SW 1271 (cell line): Measurements from ENCODE around the gene TAF11L11.
"Not testable (repeated sequence)": the region's sequence is repeated elsewhere in the genome, so short reads cannot be mapped to it uniquely, and the experiment has no call there.

Experiments used
- DNase-seq, 2 experiments: peaks; one replicate each; lab custom pipeline; 2025; lab: John Stamatoyannopoulos, UW

The TAF11L11 gene

GRCh38 chr5:17603880-17604279, at the start of gene TAF11L11:
TAF11L11 (plus strand) TSS chr5:17604183.
- not testable (repeated sequence) for DNase-seq

GRCh38 chr5:17585658-17586057, 18.3 kb upstream of the TAF11L11 start, which contains the start of gene TAF11L7:
TAF11L7 (minus strand) TSS chr5:17585758.
- DNase-seq: not testable (repeated sequence)

- DNase-seq: not testable (repeated sequence)
These were observed 13.1 kb upstream of the TAF11L11 start, which contains the start of gene TAF11L8 for GRCh38 chr5:17590860-17591259. TAF11L8 (minus strand) TSS chr5:17590960.

- DNase-seq: not testable (repeated sequence)
These were observed 9.7 kb upstream of the TAF11L11 start, which contains the start of gene TAF11L9 for GRCh38 chr5:17594255-17594654. TAF11L9 (minus strand) TSS chr5:17594394.

GRCh38 chr5:17597728-17598127, 6.3 kb upstream of the TAF11L11 start, which contains the start of gene TAF11L10:
TAF11L10 (minus strand) TSS chr5:17597828.
- DNase-seq: not testable (repeated sequence)

- DNase-seq: no peak
These were observed 968 bp downstream of the TAF11L11 start for GRCh38 chr5:17604951-17605350.

- not testable (repeated sequence) for DNase-seq
These were observed 3.5 kb downstream of the TAF11L11 start for GRCh38 chr5:17607461-17607860.

GRCh38 chr5:17610092-17610491, 6.1 kb downstream of the TAF11L11 start, which contains the start of gene TAF11L12:
TAF11L12 (plus strand) TSS chr5:17610392.
- DNase-seq: not testable (repeated sequence)

GRCh38 chr5:17614872-17615605, 11.1 kb downstream of the TAF11L11 start:
- DNase-seq: no peak

GRCh38 chr5:17619354-17619753, 15.4 kb downstream of the TAF11L11 start:
- no peak for DNase-seq

- DNase-seq: no peak
These were observed 16.6 kb downstream of the TAF11L11 start for GRCh38 chr5:17620627-17621026.

GRCh38 chr5:17625686-17626085, 21.7 kb downstream of the TAF11L11 start:
- no peak for DNase-seq

GRCh38 chr5:17631788-17632187, 27.8 kb downstream of the TAF11L11 start, which contains the start of gene TAF11L13:
TAF11L13 (plus strand) TSS chr5:17632088.
- not testable (repeated sequence) for DNase-seq

GRCh38 chr5:17634160-17634559, 30.2 kb downstream of the TAF11L11 start, which contains the start of gene TAF11L14:
TAF11L14 (plus strand) TSS chr5:17634460.
- no peak for DNase-seq

GRCh38 chr5:17649232-17649631, 45.2 kb downstream of the TAF11L11 start:
- DNase-seq: not testable (repeated sequence)

- DNase-seq: not testable (repeated sequence)
These were observed 51.3 kb downstream of the TAF11L11 start for GRCh38 chr5:17655201-17655759.
